H9 (cell line): ENCODE results near the gene NCKAP5. TPM values are rescaled to one million over a fixed set of nuclear protein-coding genes. Genes with fewer than 3 reads are reported as not detected.

ENCODE experiments used
- DNase-seq: peaks from one replicate; pipeline ENCODE4 v3.0.0-alpha.2; 2017
- H2AFZ ChIP-seq: one replicate; pipeline ENCODE4 v1.6.1; 2013; ENCODE audit warnings: mild to moderate bottlenecking, low read length, control low read depth, moderate library complexity
- H2AK5ac ChIP-seq: 2 replicates; pipeline ENCODE4 v1.6.1; 2013; ENCODE audit warnings: low read length, control low read depth, mixed read lengths; ENCODE audit not compliant: insufficient read length
- H2BK120ac ChIP-seq: one replicate; pipeline ENCODE4 v1.6.1; 2013; ENCODE audit warnings: low read depth, mild to moderate bottlenecking, low read length, control low read depth, inconsistent platforms; ENCODE audit not compliant: poor library complexity, severe bottlenecking
- H2BK12ac ChIP-seq: 2 replicates; pipeline ENCODE4 v1.6.1; 2013; ENCODE audit warnings: low read length, control low read depth, mixed read lengths, low read depth; ENCODE audit not compliant: insufficient read length
- H2BK15ac ChIP-seq: 2 replicates; pipeline ENCODE4 v1.6.1; 2013; ENCODE audit warnings: low read depth, low read length, control low read depth
- H2BK20ac ChIP-seq: one replicate; pipeline ENCODE4 v1.6.1; 2013; ENCODE audit warnings: low read depth, mild to moderate bottlenecking, low read length, control low read depth, inconsistent platforms; ENCODE audit not compliant: poor library complexity, severe bottlenecking
- H2BK5ac ChIP-seq: 2 replicates; pipeline ENCODE4 v1.6.1; 2013; ENCODE audit warnings: low read length, control low read depth, mixed read lengths; ENCODE audit not compliant: insufficient read length
- H3K14ac ChIP-seq: 2 replicates; pipeline ENCODE4 v1.6.1; 2013; ENCODE audit warnings: low read length, control low read depth; ENCODE audit not compliant: insufficient read depth
- H3K18ac ChIP-seq: 2 replicates; pipeline ENCODE4 v1.6.1; 2013; ENCODE audit warnings: low read depth, mild to moderate bottlenecking, mixed read lengths, low read length, control low read depth; ENCODE audit not compliant: insufficient read length
- H3K23ac ChIP-seq: 2 replicates; pipeline ENCODE4 v1.6.1; 2013; ENCODE audit warnings: low read length, control low read depth, mixed read lengths, low read depth; ENCODE audit not compliant: insufficient read length
- H3K23me2 ChIP-seq: 2 replicates; pipeline ENCODE4 v1.6.1; 2013; ENCODE audit warnings: low read depth, mild to moderate bottlenecking, mixed read lengths, low read length, control low read depth; ENCODE audit not compliant: insufficient read length, poor library complexity, severe bottlenecking
- H3K27ac ChIP-seq: 2 replicates; pipeline ENCODE4 v1.5.1; 2013; ENCODE audit warnings: low read length, control low read depth, mixed read lengths, low read depth; ENCODE audit not compliant: insufficient read length
- H3K27me3 ChIP-seq: 2 replicates; pipeline ENCODE4 v1.6.1; 2013; ENCODE audit warnings: low read length, control low read depth, inconsistent platforms; ENCODE audit not compliant: insufficient read depth
- H3K4ac ChIP-seq: 2 replicates; pipeline ENCODE4 v1.6.1; 2013; ENCODE audit warnings: low read depth, mild to moderate bottlenecking, control low read depth, inconsistent platforms, low read length, moderate library complexity
- H3K4me1 ChIP-seq: 2 replicates; pipeline ENCODE4 v1.6.1; 2013; ENCODE audit warnings: low read length, control low read depth, inconsistent platforms; ENCODE audit not compliant: insufficient read depth
- H3K4me2 ChIP-seq: 2 replicates; pipeline ENCODE4 v1.6.1; 2013; ENCODE audit warnings: low read length, control low read depth, mixed read lengths; ENCODE audit not compliant: insufficient read length, insufficient read depth
- H3K56ac ChIP-seq: 2 replicates; pipeline ENCODE4 v1.6.1; 2013; ENCODE audit warnings: low read depth, mild to moderate bottlenecking, mixed read lengths, low read length, control low read depth; ENCODE audit not compliant: insufficient read length
- H3K79me1 ChIP-seq: 2 replicates; pipeline ENCODE4 v1.6.1; 2013; ENCODE audit warnings: low read depth, mild to moderate bottlenecking, moderate library complexity, low read length, control low read depth, inconsistent platforms; ENCODE audit not compliant: insufficient read depth, poor library complexity, severe bottlenecking
- H3K79me2 ChIP-seq: 2 replicates; pipeline ENCODE4 v1.6.1; 2013; ENCODE audit warnings: low read length, control low read depth, inconsistent platforms; ENCODE audit not compliant: insufficient read depth
- H3K9ac ChIP-seq: 2 replicates; pipeline ENCODE4 v1.6.1; 2013; ENCODE audit warnings: low read length, control low read depth, mixed read lengths; ENCODE audit not compliant: insufficient read length; ENCODE audit errors: extremely low read depth
- H3K9me3 ChIP-seq: one replicate; pipeline ENCODE4 v1.6.1; 2013; ENCODE audit warnings: low read depth, low read length, inconsistent platforms; ENCODE audit not compliant: control insufficient read depth
- H3T11ph ChIP-seq: one replicate; pipeline ENCODE4 v1.6.1; 2013; ENCODE audit warnings: mild to moderate bottlenecking, low read length, control low read depth, inconsistent platforms
- H4K20me1 ChIP-seq: one replicate; pipeline ENCODE4 v1.6.1; 2013; ENCODE audit not compliant: control insufficient read depth, insufficient read length, insufficient read depth
- H4K5ac ChIP-seq: 2 replicates; pipeline ENCODE4 v1.6.1; 2013; ENCODE audit warnings: low read depth, mild to moderate bottlenecking, mixed read lengths, low read length, control low read depth; ENCODE audit not compliant: insufficient read length
- H4K8ac ChIP-seq: replicated peaks from 2 replicates; pipeline ENCODE4 v1.6.1; 2013; ENCODE audit warnings: low read length, control low read depth, mixed read lengths, low read depth; ENCODE audit not compliant: insufficient read length
- H4K91ac ChIP-seq: 2 replicates; pipeline ENCODE4 v1.6.1; 2013; ENCODE audit warnings: low read depth, mild to moderate bottlenecking, moderate library complexity, mixed read lengths, low read length, control low read depth; ENCODE audit not compliant: insufficient read length
- H3K27ac Mint-ChIP-seq, 3 experiments: 2 replicates in 2 of 3; 3 replicates in 1 of 3; pipeline ENCODE4 v1.8.0; 2020 to 2021; ENCODE audit warnings: mixed read lengths in 3 of 3, mild to moderate bottlenecking in 1 of 3, moderate library complexity in 1 of 3
- H3K27me3 Mint-ChIP-seq: 2 replicates; pipeline ENCODE4 v1.8.0; 2021; ENCODE audit warnings: low read depth, mild to moderate bottlenecking, moderate library complexity, mixed read lengths
- H3K36me3 Mint-ChIP-seq, 3 experiments: 2 replicates in 2 of 3; 3 replicates in 1 of 3; pipeline ENCODE4 v1.8.0; 2020 to 2021; ENCODE audit warnings: low read depth in 3 of 3, mixed read lengths in 3 of 3; ENCODE audit not compliant: insufficient read depth in 1 of 3
- H3K4me1 Mint-ChIP-seq, 2 experiments: 2 replicates each; pipeline ENCODE4 v1.8.0; 2020; ENCODE audit warnings: mixed read lengths in 2 of 2
- H3K4me3 Mint-ChIP-seq, 2 experiments: 2 replicates in 1 of 2; 3 replicates in 1 of 2; pipeline ENCODE4 v1.8.0; 2020 to 2021; ENCODE audit warnings: mild to moderate bottlenecking in 2 of 2, mixed read lengths in 2 of 2, moderate library complexity in 1 of 2
- H3K9me3 Mint-ChIP-seq, 2 experiments: 2 replicates in 1 of 2; 3 replicates in 1 of 2; pipeline ENCODE4 v1.8.0; 2020; ENCODE audit warnings: mild to moderate bottlenecking in 2 of 2, mixed read lengths in 2 of 2, moderate library complexity in 1 of 2
- CTCF ChIP-seq: fragments of 200-600 bp; sonication (generic); conservative IDR thresholded peaks from 3 replicates; pipeline ENCODE4 v1.8.0; 2021; ENCODE audit warnings: antibody characterized with exemption, mild to moderate bottlenecking
- WGBS: extraction: QIAGEN DNeasy Blood & Tissue Kit; methylation state at CpG from one replicate; pipeline ENCODE4 v1.1.7; 2013; ENCODE audit warnings: missing lambda C conversion rate, low lambda C conversion rate, mixed read lengths; ENCODE audit not compliant: insufficient read length; ENCODE audit errors: extremely low coverage; 5-methylcytosine and 5-hydroxymethylcytosine counted together
- total RNA-seq: library from RNA; stranded (reverse); gene quantifications from 2 replicates; pipeline ENCODE4 v1.2.1, GENCODE V29; 2021

NCKAP5 gene
- total RNA-seq, 1 experiment from 2014 or later, result 0.26 TPM

DNA sequence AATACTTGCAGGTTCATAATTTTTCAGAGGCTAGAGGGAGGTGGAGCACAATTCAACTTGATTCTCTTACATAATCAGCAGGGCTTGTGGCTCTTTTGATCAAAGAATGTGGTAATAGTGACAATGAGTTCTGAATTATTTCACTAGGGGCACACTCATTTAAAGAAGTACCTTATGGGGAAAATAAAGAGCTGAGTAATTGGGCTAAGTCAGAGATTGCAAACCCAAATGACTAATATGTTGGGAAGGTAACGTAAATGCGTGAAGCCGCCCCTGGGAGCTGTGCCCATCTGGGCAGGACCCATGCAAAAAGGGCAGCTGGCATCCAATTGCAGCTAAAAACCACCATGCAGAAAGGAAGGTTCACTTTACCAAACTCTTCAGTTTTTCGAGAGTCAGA lies 35.3 kb downstream of the NCKAP5 start:
- H3K27me3 Mint-ChIP-seq, result peaks cover 9% of the 10 kb centered on the region
- Histone ChIP-seq H3K79me2 (no peaks in the 10 kb centered on the region), H3K18ac (no peak overlapping the region), H3K79me1 (no peaks in the 10 kb centered on the region), H2AK5ac (no peak overlapping the region), H3T11ph (no peak overlapping the region), H2BK120ac (no peak overlapping the region), H2BK20ac (no peak overlapping the region), H4K5ac (no peak overlapping the region), H2BK12ac (no peak overlapping the region), H3K23me2 (no peaks in the 10 kb centered on the region), H3K27me3 (no peaks in the 10 kb centered on the region), H3K27ac (no peak overlapping the region), H2AFZ (no peak overlapping the region), H3K9ac (no peak overlapping the region), H2BK5ac (no peak overlapping the region), H4K20me1 (no peaks in the 10 kb centered on the region), H3K4me1 (no peaks in the 10 kb centered on the region), H3K23ac (no peak overlapping the region), H3K56ac (no peak overlapping the region), H2BK15ac (no peak overlapping the region), H3K14ac (no peak overlapping the region), H4K8ac (no peak overlapping the region), H3K9me3 (no peaks in the 10 kb centered on the region), H3K4me2 (no peak overlapping the region), H3K4ac (no peak overlapping the region), H4K91ac (no peak overlapping the region)
- H3K27ac Mint-ChIP-seq, result no peak overlapping the region
- H3K9me3 Mint-ChIP-seq, result no peaks in the 10 kb centered on the region; a peak in 1 of 5 replicates
- no peak for DNase-seq
- no CpG with 5 or more reads among the region's 4 CpGs for WGBS
- H3K4me3 Mint-ChIP-seq, result no peak overlapping the region
- no peaks in the 10 kb centered on the region for H3K4me1 Mint-ChIP-seq
- no peak for TF ChIP-seq CTCF
- H3K36me3 Mint-ChIP-seq, result no peaks in the 10 kb centered on the region
